Measurements from ENCODE around the gene BTG3. TPM values are rescaled to one million over a fixed set of nuclear protein-coding genes. Genes with fewer than 3 reads are reported as not detected.

BTG3 gene
- total RNA-seq, 1 experiment from 2014 or later, result 50.6 TPM

- no peak for DNase-seq (ENCODE audit: low read depth)
- in situ Hi-C loops (cut with HindIII; ENCODE audit: low pct_unique_long_range_greater_than_20kb, low sequenced_read_pairs), result no loop called here
Measured at GRCh38 chr21:17602874-17603273, 9.8 kb downstream of the BTG3 start.

- no peak for DNase-seq (ENCODE audit: low read depth)
- in situ Hi-C loops (cut with HindIII; ENCODE audit: low pct_unique_long_range_greater_than_20kb, low sequenced_read_pairs), result no loop called here
Measured at GRCh38 chr21:17598437-17598836, 14.3 kb downstream of the BTG3 start.

- in situ Hi-C loops (cut with HindIII; ENCODE audit: low pct_unique_long_range_greater_than_20kb, low sequenced_read_pairs), result no loop called here
- no peak for DNase-seq (ENCODE audit: low read depth)
Measured at GRCh38 chr21:17597680-17598079, 15.0 kb downstream of the BTG3 start.

- in situ Hi-C loops (cut with HindIII; ENCODE audit: low pct_unique_long_range_greater_than_20kb, low sequenced_read_pairs), result no loop called here
Measured at GRCh38 chr21:17590430-17590829, 22.3 kb downstream of the BTG3 start.

GRCh38 chr21:17585875-17586450, 26.7 kb downstream of the BTG3 start:
- DNase-seq (ENCODE audit: low read depth), result peak; percentile 13
- in situ Hi-C loops (cut with HindIII; ENCODE audit: low pct_unique_long_range_greater_than_20kb, low sequenced_read_pairs), result no loop called here

More at GRCh38 chr21:17590430-17590829, 22.3 kb downstream of the BTG3 start:
- no peak for DNase-seq (ENCODE audit: low read depth)

GRCh38 chr21:17583898-17584297, 28.8 kb downstream of the BTG3 start:
- in situ Hi-C loops (cut with HindIII; ENCODE audit: low pct_unique_long_range_greater_than_20kb, low sequenced_read_pairs), result no loop called here
- DNase-seq (ENCODE audit: low read depth), result no peak

- in situ Hi-C loops (cut with HindIII; ENCODE audit: low pct_unique_long_range_greater_than_20kb, low sequenced_read_pairs), result no loop called here
- no peak for DNase-seq (ENCODE audit: low read depth)
Measured at GRCh38 chr21:17580319-17580718, 32.4 kb downstream of the BTG3 start.

GRCh38 chr21:17578876-17579275, 33.8 kb downstream of the BTG3 start:
- DNase-seq (ENCODE audit: low read depth), result no peak
- in situ Hi-C loops (cut with HindIII; ENCODE audit: low pct_unique_long_range_greater_than_20kb, low sequenced_read_pairs), result no loop called here

- in situ Hi-C loops (cut with HindIII; ENCODE audit: low pct_unique_long_range_greater_than_20kb, low sequenced_read_pairs), result no loop called here
- DNase-seq (ENCODE audit: low read depth), result no peak
Measured at GRCh38 chr21:17578162-17578561, 34.5 kb downstream of the BTG3 start.

GRCh38 chr21:17577701-17578100, 35.0 kb downstream of the BTG3 start:
- no peak for DNase-seq (ENCODE audit: low read depth)
- in situ Hi-C loops (cut with HindIII; ENCODE audit: low pct_unique_long_range_greater_than_20kb, low sequenced_read_pairs), result no loop called here

- in situ Hi-C loops (cut with HindIII; ENCODE audit: low pct_unique_long_range_greater_than_20kb, low sequenced_read_pairs), result no loop called here
- DNase-seq (ENCODE audit: low read depth), result no peak
Measured at GRCh38 chr21:17576080-17576835, 36.4 kb downstream of the BTG3 start.

- DNase-seq (ENCODE audit: low read depth), result no peak
- in situ Hi-C loops (cut with HindIII; ENCODE audit: low pct_unique_long_range_greater_than_20kb, low sequenced_read_pairs), result no loop called here
Measured at GRCh38 chr21:17575076-17575475, 37.6 kb downstream of the BTG3 start.

- in situ Hi-C loops (cut with HindIII; ENCODE audit: low pct_unique_long_range_greater_than_20kb, low sequenced_read_pairs), result no loop called here
Measured at GRCh38 chr21:17572431-17572830, 40.3 kb downstream of the BTG3 start.

GRCh38 chr21:17570786-17571185, 41.9 kb downstream of the BTG3 start:
- no peak for DNase-seq (ENCODE audit: low read depth)
- in situ Hi-C loops (cut with HindIII; ENCODE audit: low pct_unique_long_range_greater_than_20kb, low sequenced_read_pairs), result no loop called here

More at GRCh38 chr21:17572431-17572830, 40.3 kb downstream of the BTG3 start:
- peak; percentile 11 for DNase-seq (ENCODE audit: low read depth)

GRCh38 chr21:17560377-17561025, 52.2 kb downstream of the BTG3 start:
- in situ Hi-C loops (cut with HindIII; ENCODE audit: low pct_unique_long_range_greater_than_20kb, low sequenced_read_pairs), result no loop called here
- no peak for DNase-seq (ENCODE audit: low read depth)

GRCh38 chr21:17554679-17555465, 57.8 kb downstream of the BTG3 start:
- in situ Hi-C loops (cut with HindIII; ENCODE audit: low pct_unique_long_range_greater_than_20kb, low sequenced_read_pairs), result no loop called here
- peak; percentile 35 for DNase-seq (ENCODE audit: low read depth)

- DNase-seq (ENCODE audit: low read depth), result no peak
- in situ Hi-C loops (cut with HindIII; ENCODE audit: low pct_unique_long_range_greater_than_20kb, low sequenced_read_pairs), result no loop called here
Measured at GRCh38 chr21:17554120-17554519, 58.6 kb downstream of the BTG3 start.

- in situ Hi-C loops (cut with HindIII; ENCODE audit: low pct_unique_long_range_greater_than_20kb, low sequenced_read_pairs), result no loop called here
Measured at GRCh38 chr21:17552410-17552809, 60.3 kb downstream of the BTG3 start.

More at GRCh38 chr21:17552410-17552809, 60.3 kb downstream of the BTG3 start:
- no peak for DNase-seq (ENCODE audit: low read depth)

All from Caki2 (cell line).